Measurements from ENCODE around the gene RHO. TPM values are rescaled to one million over a fixed set of nuclear protein-coding genes. Genes with fewer than 3 reads are reported as not detected.

Gene RHO
- total RNA-seq, 1 donor from 2014 or later = not detected

GRCh38 chr3:129525341-129525968 lies 3.0 kb upstream of the RHO start:
- TF ChIP-seq CTCF (IDR thresholded peaks at IDR 0.05; ENCODE audit: insufficient read depth, low read length, poor library complexity, severe bottlenecking) = no peak
- DNase-seq (ENCODE audit: low read depth) = no peak
- Histone ChIP-seq H3K4me3 (ENCODE audit: low read depth, low read length) (no peak overlapping the region), H3K36me3 (ENCODE audit: control insufficient read depth, insufficient read depth, low read length) (no peaks in the 10 kb centered on the region), H3K27me3 (ENCODE audit: control insufficient read depth, insufficient read depth, low read length) (no peaks in the 10 kb centered on the region)

- no peak overlapping the region for H3K4me3 ChIP-seq (ENCODE audit: low read depth, low read length)
- DNase-seq (ENCODE audit: low read depth) = no peak
- TF ChIP-seq CTCF (IDR thresholded peaks at IDR 0.05; ENCODE audit: insufficient read depth, low read length, poor library complexity, severe bottlenecking) = no peak
- no peaks in the 10 kb centered on the region for H3K36me3 ChIP-seq (ENCODE audit: control insufficient read depth, insufficient read depth, low read length)
- no peaks in the 10 kb centered on the region for H3K27me3 ChIP-seq (ENCODE audit: control insufficient read depth, insufficient read depth, low read length)
Observed at GRCh38 chr3:129526121-129526900, 2.1 kb upstream of the RHO start.

- no peak for DNase-seq (ENCODE audit: low read depth)
- Histone ChIP-seq H3K4me3 (ENCODE audit: low read depth, low read length) (no peak overlapping the region), H3K36me3 (ENCODE audit: control insufficient read depth, insufficient read depth, low read length) (no peaks in the 10 kb centered on the region), H3K27me3 (ENCODE audit: control insufficient read depth, insufficient read depth, low read length) (no peaks in the 10 kb centered on the region)
- TF ChIP-seq CTCF (IDR thresholded peaks at IDR 0.05; ENCODE audit: insufficient read depth, low read length, poor library complexity, severe bottlenecking) = no peak
Observed at GRCh38 chr3:129527262-129527661, 1.2 kb upstream of the RHO start.

- Histone ChIP-seq H3K4me3 (ENCODE audit: low read depth, low read length) (no peak overlapping the region), H3K36me3 (ENCODE audit: control insufficient read depth, insufficient read depth, low read length) (no peaks in the 10 kb centered on the region), H3K27me3 (ENCODE audit: control insufficient read depth, insufficient read depth, low read length) (no peaks in the 10 kb centered on the region)
- DNase-seq (ENCODE audit: low read depth) = no peak
- no peak for TF ChIP-seq CTCF (IDR thresholded peaks at IDR 0.05; ENCODE audit: insufficient read depth, low read length, poor library complexity, severe bottlenecking)
Observed at GRCh38 chr3:129529436-129530210, 1.2 kb downstream of the RHO start.

- no peak for DNase-seq (ENCODE audit: low read depth)
Observed at GRCh38 chr3:129530251-129530791, 1.9 kb downstream of the RHO start.

More at GRCh38 chr3:129530251-129530791, 1.9 kb downstream of the RHO start:
- TF ChIP-seq CTCF (IDR thresholded peaks at IDR 0.05; ENCODE audit: insufficient read depth, low read length, poor library complexity, severe bottlenecking) = no peak
- Histone ChIP-seq H3K36me3 (ENCODE audit: control insufficient read depth, insufficient read depth, low read length) (no peaks in the 10 kb centered on the region), H3K4me3 (ENCODE audit: low read depth, low read length) (no peak overlapping the region), H3K27me3 (ENCODE audit: control insufficient read depth, insufficient read depth, low read length) (no peaks in the 10 kb centered on the region)

Measured in kidney epithelial cell (primary cell).